DMS79 treated with DMSO at 0.1 percent for 48 hours (cell line): ENCODE results near the gene IGFBP4.
"Not testable (repeated sequence)": the region's sequence is repeated elsewhere in the genome, so short reads cannot be mapped to it uniquely, and the experiment has no call there.

Experiments used
- DNase-seq: peaks from one replicate; lab custom pipeline; 2025; lab: John Stamatoyannopoulos, UW

Gene IGFBP4

GRCh38 chr17:40443196-40443987 is at the start of gene IGFBP4:
TSS of gene IGFBP4 (plus strand) at chr17:40443450. CDS start at chr17:40443736, 286 bp downstream.
- peak; percentile 61 for DNase-seq

- peak; percentile 29 for DNase-seq
These were observed 44.1 kb upstream of the IGFBP4 start for GRCh38 chr17:40399185-40399584.

GRCh38 chr17:40402668-40403067 is 40.6 kb upstream of the IGFBP4 start:
- DNase-seq = no peak

GRCh38 chr17:40404003-40404402 is 39.2 kb upstream of the IGFBP4 start:
- no peak for DNase-seq

- DNase-seq = no peak
These were observed 35.8 kb upstream of the IGFBP4 start for GRCh38 chr17:40407460-40407859.

- DNase-seq = not testable (repeated sequence)
These were observed 33.7 kb upstream of the IGFBP4 start for GRCh38 chr17:40409540-40409939.

- no peak for DNase-seq
These were observed 33.2 kb upstream of the IGFBP4 start for GRCh38 chr17:40410082-40410481.

- no peak for DNase-seq
These were observed 31.4 kb upstream of the IGFBP4 start for GRCh38 chr17:40411821-40412220.

- DNase-seq = no peak
These were observed 30.4 kb upstream of the IGFBP4 start for GRCh38 chr17:40412880-40413279.

GRCh38 chr17:40414312-40414711 is 28.9 kb upstream of the IGFBP4 start:
- DNase-seq = not testable (repeated sequence)

GRCh38 chr17:40415390-40415789 is 27.9 kb upstream of the IGFBP4 start:
- DNase-seq = peak; percentile 29

- no peak for DNase-seq
These were observed 26.6 kb upstream of the IGFBP4 start for GRCh38 chr17:40416671-40417070.

- peak; percentile 42 for DNase-seq
These were observed 26.0 kb upstream of the IGFBP4 start for GRCh38 chr17:40417258-40417608.

GRCh38 chr17:40417609-40418427 is 25.4 kb upstream of the IGFBP4 start, which contains the start of gene TOP2A:
TSS of gene TOP2A (minus strand) at chr17:40417896. CDS start at chr17:40417791, 105 bp downstream.
- peak; percentile 99 for DNase-seq

- DNase-seq = no peak
These were observed 24.9 kb upstream of the IGFBP4 start for GRCh38 chr17:40418428-40418706.

GRCh38 chr17:40419559-40420331 is 23.5 kb upstream of the IGFBP4 start:
- no peak for DNase-seq

- peak; percentile 51 for DNase-seq
These were observed 20.1 kb upstream of the IGFBP4 start for GRCh38 chr17:40422990-40423633.

- no peak for DNase-seq
These were observed 17.5 kb upstream of the IGFBP4 start for GRCh38 chr17:40425741-40426140.

- no peak for DNase-seq
These were observed 16.2 kb upstream of the IGFBP4 start for GRCh38 chr17:40427002-40427491.

GRCh38 chr17:40430272-40431230 is 12.7 kb upstream of the IGFBP4 start:
- DNase-seq = no peak

GRCh38 chr17:40431231-40431602 is 12.0 kb upstream of the IGFBP4 start:
- no peak for DNase-seq
